ENCODE data around the gene CNTNAP2.
"Not testable (repeated sequence)": the region's sequence is repeated elsewhere in the genome, so short reads cannot be mapped to it uniquely, and the experiment has no call there.

The CNTNAP2 gene

DNA sequence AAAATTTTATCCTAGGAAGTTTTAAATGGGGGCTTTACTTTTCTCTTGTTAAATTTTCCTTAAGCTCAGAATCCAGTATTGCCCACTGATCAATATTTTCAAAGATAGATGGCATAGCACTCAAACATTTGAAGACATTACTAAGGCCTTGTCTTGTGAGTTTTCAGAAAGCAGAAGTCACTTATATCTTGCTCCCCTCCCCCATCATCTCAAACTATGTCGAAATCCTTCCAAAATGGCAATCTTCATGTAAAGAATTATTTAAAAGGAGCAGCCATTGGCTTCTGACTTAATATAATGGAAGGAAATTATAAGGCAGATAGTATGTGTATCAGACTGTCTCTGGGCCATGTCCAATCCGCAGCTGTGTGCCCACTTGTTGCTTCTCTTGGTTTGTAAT is 1920.4 kb downstream of the CNTNAP2 start:
- Mint-ChIP-seq H3K4me1 (ENCODE audit: low read depth in 2 of 2) (no peaks in the 10 kb centered on the region), H3K27me3 (no peaks in the 10 kb centered on the region), H3K36me3 (ENCODE audit: insufficient read depth) (no peaks in the 10 kb centered on the region), H3K4me3 (no peak overlapping the region), H3K9me3 (peaks cover 0 to 3% of the 10 kb centered on the region in 2 donors), H3K27ac (no peak overlapping the region)
- ATAC-seq (replicated peaks) (no peak), DNase-seq (no peak)

DNA sequence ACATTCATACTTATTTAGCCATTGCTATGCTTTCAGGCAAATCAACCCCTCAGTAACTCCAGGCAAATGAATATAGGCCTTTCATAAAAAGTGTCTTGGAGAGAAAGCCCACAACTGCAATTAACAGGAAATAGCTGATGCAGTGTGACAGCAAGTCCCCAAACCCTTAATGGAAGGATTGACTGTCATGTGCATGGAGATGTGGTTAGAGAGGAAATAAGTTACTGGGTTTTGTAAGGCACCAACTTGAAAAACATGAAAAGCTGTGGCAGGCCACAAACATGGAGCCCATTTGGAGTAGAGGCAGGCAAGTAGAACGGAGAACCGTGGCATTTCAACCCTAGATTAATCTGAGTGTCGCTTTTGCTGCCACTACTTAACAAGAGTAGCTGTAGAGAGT is 1924.6 kb downstream of the CNTNAP2 start:
- Mint-ChIP-seq H3K36me3 (ENCODE audit: insufficient read depth) (no peaks in the 10 kb centered on the region), H3K4me1 (ENCODE audit: low read depth in 2 of 2) (no peaks in the 10 kb centered on the region), H3K27ac (no peak overlapping the region), H3K9me3 (peaks cover 0 to 9% of the 10 kb centered on the region in 2 donors), H3K27me3 (no peaks in the 10 kb centered on the region), H3K4me3 (no peak overlapping the region)
- no peak for ATAC-seq (replicated peaks)
- DNase-seq: no peak

DNA sequence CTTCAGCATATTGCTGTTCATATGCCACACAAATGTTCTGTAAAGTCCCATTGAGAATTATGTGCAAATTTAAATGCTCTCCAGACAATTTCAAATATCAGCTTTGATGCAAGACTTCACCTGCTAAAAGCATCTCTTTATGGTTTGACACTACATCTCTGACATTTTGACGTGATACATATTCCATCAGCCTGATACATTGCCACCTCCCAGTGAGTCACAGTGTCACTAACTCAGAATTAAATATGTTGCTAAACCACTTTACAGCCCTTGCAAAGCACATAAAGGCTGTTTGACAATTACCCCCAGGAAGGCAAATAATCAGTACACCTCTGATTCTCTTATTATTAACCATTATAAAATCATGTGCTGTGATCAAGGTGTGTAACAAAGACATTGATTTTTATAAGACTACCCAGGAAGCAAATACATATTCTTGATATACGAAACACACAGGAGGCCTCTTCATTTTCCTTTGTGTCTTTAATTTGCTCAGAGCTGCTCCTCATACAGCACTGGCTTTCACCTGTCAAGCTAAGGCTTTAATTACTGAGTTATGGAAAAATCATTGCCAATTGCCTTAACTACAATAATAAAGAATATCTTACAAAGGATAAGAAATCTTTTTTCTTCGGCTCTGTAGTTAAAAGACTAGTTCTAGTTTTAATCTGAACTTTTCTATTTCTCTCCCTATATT is 1926.5 kb downstream of the CNTNAP2 start:
- H3K36me3 Mint-ChIP-seq (ENCODE audit: insufficient read depth): no peaks in the 10 kb centered on the region
- H3K27me3 Mint-ChIP-seq: no peaks in the 10 kb centered on the region
- H3K27ac Mint-ChIP-seq: no peak overlapping the region
- H3K4me3 Mint-ChIP-seq: no peak overlapping the region
- ATAC-seq (replicated peaks) (no peak), DNase-seq (no peak)
- H3K9me3 Mint-ChIP-seq: peaks cover 0 to 17% of the 10 kb centered on the region in 2 donors
- H3K4me1 Mint-ChIP-seq (ENCODE audit: low read depth in 2 of 2): no peaks in the 10 kb centered on the region

- DNase-seq: no peak
- H3K9me3 Mint-ChIP-seq: peaks cover 0 to 17% of the 10 kb centered on the region in 2 donors
- H3K27me3 Mint-ChIP-seq: no peaks in the 10 kb centered on the region
- no peak for ATAC-seq (replicated peaks)
- no peaks in the 10 kb centered on the region for H3K36me3 Mint-ChIP-seq (ENCODE audit: insufficient read depth)
- no peak overlapping the region for H3K27ac Mint-ChIP-seq
- no peaks in the 10 kb centered on the region for H3K4me1 Mint-ChIP-seq (ENCODE audit: low read depth in 2 of 2)
- no peak overlapping the region for H3K4me3 Mint-ChIP-seq
Measured at GRCh38 chr7:148044173-148044572, 1927.6 kb downstream of the CNTNAP2 start.

GRCh38 chr7:148045521-148045920 is 1928.9 kb downstream of the CNTNAP2 start:
- no peaks in the 10 kb centered on the region for H3K36me3 Mint-ChIP-seq (ENCODE audit: insufficient read depth)

GRCh38 chr7:148049068-148049467 is 1932.5 kb downstream of the CNTNAP2 start:
- no peaks in the 10 kb centered on the region for H3K36me3 Mint-ChIP-seq (ENCODE audit: insufficient read depth)
- H3K4me1 Mint-ChIP-seq (ENCODE audit: low read depth in 2 of 2): no peaks in the 10 kb centered on the region
- DNase-seq: no peak
- H3K27ac Mint-ChIP-seq: no peak overlapping the region
- H3K9me3 Mint-ChIP-seq: peaks cover 0 to 7% of the 10 kb centered on the region in 2 donors
- no peak for ATAC-seq (replicated peaks)
- H3K4me3 Mint-ChIP-seq: no peak overlapping the region
- no peaks in the 10 kb centered on the region for H3K27me3 Mint-ChIP-seq

More at GRCh38 chr7:148045521-148045920, 1928.9 kb downstream of the CNTNAP2 start:
- DNase-seq (no peak), ATAC-seq (replicated peaks) (no peak)
- H3K9me3 Mint-ChIP-seq: peaks cover 0 to 17% of the 10 kb centered on the region in 2 donors
- no peaks in the 10 kb centered on the region for H3K4me1 Mint-ChIP-seq (ENCODE audit: low read depth in 2 of 2)
- H3K4me3 Mint-ChIP-seq: no peak overlapping the region
- no peak overlapping the region for H3K27ac Mint-ChIP-seq
- no peaks in the 10 kb centered on the region for H3K27me3 Mint-ChIP-seq

DNA sequence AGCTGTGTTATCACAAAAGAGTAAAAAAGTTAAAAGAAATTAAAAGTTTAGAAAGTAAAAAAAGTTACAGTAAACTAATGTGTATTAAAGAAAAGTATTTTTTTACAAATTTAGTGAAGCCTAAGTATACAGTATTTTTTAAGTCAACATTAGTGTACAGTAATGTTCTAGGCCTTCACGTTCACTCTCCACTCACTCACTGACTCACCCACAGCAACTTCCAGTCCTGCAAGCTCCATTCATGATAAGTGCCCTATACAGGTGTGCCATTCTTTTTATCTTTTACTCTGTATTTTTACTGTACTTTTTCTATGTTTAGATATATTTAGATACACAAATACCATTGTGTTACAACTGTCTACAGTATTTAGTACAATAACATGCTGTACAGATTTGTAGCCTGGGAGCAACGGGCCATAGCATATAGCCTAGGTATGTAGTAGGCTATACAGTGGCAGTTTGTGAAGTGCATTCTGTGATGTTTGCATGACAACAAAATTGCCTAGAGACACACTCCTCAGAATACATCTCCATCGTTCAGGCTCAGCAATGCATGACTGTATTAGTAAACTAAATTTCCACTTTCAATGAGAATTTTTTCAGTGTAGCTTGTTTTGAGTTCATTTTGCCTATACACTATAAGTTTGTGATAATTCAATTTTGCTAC is 1934.0 kb downstream of the CNTNAP2 start:
- H3K4me3 Mint-ChIP-seq: no peak overlapping the region
- no peaks in the 10 kb centered on the region for H3K36me3 Mint-ChIP-seq (ENCODE audit: insufficient read depth)
- DNase-seq (no peak), ATAC-seq (replicated peaks) (no peak)
- no peaks in the 10 kb centered on the region for H3K4me1 Mint-ChIP-seq (ENCODE audit: low read depth in 2 of 2)
- H3K9me3 Mint-ChIP-seq: peaks cover 0 to 7% of the 10 kb centered on the region in 2 donors
- no peaks in the 10 kb centered on the region for H3K27me3 Mint-ChIP-seq
- H3K27ac Mint-ChIP-seq: no peak overlapping the region

GRCh38 chr7:148056406-148056805 is 1939.8 kb downstream of the CNTNAP2 start:
- Mint-ChIP-seq H3K36me3 (ENCODE audit: insufficient read depth) (no peaks in the 10 kb centered on the region), H3K27me3 (no peaks in the 10 kb centered on the region), H3K27ac (no peak overlapping the region), H3K4me3 (no peak overlapping the region), H3K9me3 (no peaks in the 10 kb centered on the region), H3K4me1 (ENCODE audit: low read depth in 2 of 2) (no peaks in the 10 kb centered on the region)
- no peak for DNase-seq
- no peak for ATAC-seq (replicated peaks)

DNA sequence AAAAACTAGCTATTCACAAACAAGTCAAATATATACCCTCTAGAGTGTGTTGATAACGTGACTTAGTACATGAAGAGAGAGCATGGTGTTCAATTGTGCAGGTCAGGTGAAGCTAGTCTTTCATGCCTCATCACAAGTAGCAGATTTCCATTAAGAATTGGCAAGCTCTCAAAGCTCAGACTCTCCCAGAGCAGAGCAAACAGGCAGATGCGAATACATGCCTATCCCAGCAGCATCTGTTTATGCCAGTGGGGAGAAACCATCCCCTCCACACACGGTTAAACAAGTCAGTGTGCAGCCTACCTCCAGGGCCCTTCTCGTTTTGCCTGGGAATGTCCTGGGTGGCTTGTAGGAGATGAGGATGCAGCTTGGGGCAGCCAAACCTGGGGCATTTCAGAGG is 1941.5 kb downstream of the CNTNAP2 start:
- Mint-ChIP-seq H3K4me1 (ENCODE audit: low read depth in 2 of 2) (no peaks in the 10 kb centered on the region), H3K36me3 (ENCODE audit: insufficient read depth) (no peaks in the 10 kb centered on the region), H3K27ac (no peak overlapping the region), H3K27me3 (no peaks in the 10 kb centered on the region), H3K9me3 (no peaks in the 10 kb centered on the region), H3K4me3 (no peak overlapping the region)
- ATAC-seq (replicated peaks) (no peak), DNase-seq (no peak)

DNA sequence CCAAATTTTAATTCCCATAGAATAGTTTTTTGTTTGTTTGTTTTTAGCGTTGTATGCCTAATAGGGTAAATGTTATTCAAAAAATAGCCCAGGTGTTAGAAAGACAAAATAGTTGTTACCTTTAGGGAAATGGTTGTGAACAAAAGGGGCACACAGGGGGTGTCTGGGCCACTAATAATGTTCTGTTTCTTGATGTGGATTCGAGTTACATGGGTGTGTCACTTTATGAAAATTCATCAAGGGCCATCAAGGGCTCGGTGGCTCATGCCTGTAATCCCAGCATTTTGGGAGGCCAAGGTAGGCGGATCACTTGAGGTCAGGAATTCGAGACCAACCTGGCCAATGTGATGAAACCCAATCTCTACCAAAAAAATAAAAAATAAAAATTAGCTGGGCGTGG is 1942.2 kb downstream of the CNTNAP2 start:
- Mint-ChIP-seq H3K36me3 (ENCODE audit: insufficient read depth) (no peaks in the 10 kb centered on the region), H3K4me1 (ENCODE audit: low read depth in 2 of 2) (no peaks in the 10 kb centered on the region), H3K27me3 (no peaks in the 10 kb centered on the region), H3K4me3 (no peak overlapping the region), H3K27ac (no peak overlapping the region), H3K9me3 (no peaks in the 10 kb centered on the region)
- DNase-seq (no peak), ATAC-seq (replicated peaks) (no peak)

DNA sequence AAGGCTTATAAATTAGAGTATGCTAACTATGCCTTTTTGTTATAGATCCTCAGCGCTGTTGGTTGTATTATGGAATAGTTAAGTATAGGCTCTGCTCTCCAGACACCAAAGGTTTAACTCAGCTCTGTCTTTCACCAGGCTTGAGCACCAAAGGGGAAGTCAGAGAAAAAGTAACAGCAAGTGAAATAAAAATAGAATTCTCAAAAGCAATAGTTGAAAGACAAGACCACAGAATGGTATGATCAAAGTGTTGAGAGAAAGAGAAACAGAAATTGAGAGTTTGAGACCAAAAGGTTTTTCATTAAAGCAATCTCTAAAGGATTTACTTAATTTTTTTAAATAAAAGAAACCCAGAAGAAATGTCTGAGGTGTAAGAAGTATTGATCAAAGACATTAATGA is 1944.1 kb downstream of the CNTNAP2 start:
- H3K36me3 Mint-ChIP-seq (ENCODE audit: insufficient read depth): no peaks in the 10 kb centered on the region
- no peaks in the 10 kb centered on the region for H3K27me3 Mint-ChIP-seq
- no peak for DNase-seq
- H3K27ac Mint-ChIP-seq: no peak overlapping the region
- no peak for ATAC-seq (replicated peaks)
- H3K4me1 Mint-ChIP-seq (ENCODE audit: low read depth in 2 of 2): no peaks in the 10 kb centered on the region
- no peak overlapping the region for H3K4me3 Mint-ChIP-seq
- no peaks in the 10 kb centered on the region for H3K9me3 Mint-ChIP-seq

- H3K9me3 Mint-ChIP-seq; ATAC-seq (replicated peaks); H3K27me3 Mint-ChIP-seq; H3K36me3 Mint-ChIP-seq (ENCODE audit: insufficient read depth); H3K4me3 Mint-ChIP-seq; H3K4me1 Mint-ChIP-seq (ENCODE audit: low read depth in 2 of 2); H3K27ac Mint-ChIP-seq; DNase-seq: not testable (repeated sequence)
Measured at GRCh38 chr7:148078111-148078510, 1961.5 kb downstream of the CNTNAP2 start.

DNA sequence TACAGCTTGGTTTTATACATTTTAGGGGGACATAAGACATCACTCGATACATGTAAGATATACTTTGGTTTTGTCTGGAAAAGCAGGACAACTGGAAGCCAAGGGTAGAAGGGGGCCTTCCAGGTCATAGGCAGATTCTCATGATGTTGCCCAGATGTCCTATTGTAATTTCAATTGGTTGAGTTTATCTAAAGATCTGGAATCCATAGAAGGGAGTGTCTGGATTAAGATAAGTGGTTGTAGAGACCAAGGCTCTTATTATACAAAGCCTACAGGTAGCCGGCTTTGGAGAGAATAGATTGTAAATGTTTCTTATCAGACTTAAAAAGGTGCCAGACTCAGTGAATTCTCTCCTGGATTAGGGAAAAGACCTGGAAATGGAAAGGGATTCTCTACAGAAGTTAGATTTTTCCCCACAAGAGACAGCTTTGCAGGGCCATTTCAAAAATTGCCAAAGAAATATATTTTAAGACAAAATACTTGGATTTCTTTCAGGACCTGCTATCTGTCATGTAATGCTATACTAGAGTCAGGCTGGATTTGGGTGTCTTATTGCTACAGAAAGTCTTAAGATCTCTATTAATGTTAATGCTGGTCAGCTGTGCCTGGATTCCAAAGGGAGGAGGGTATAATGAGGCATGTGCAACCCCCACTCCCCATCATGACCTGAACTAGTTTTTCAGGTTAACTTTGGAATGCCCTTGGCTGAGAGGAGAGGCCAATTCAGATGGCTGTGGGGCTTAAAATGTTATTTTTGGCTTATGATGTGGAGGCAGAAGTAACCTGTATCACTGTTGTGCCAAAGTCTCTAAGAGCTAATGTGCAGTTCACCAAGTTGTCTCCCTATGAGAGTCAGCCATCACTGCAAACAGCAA is 1962.8 kb downstream of the CNTNAP2 start:
- ATAC-seq (replicated peaks) (no peak), DNase-seq (no peak)
- Mint-ChIP-seq H3K9me3 (peaks cover 2 to 8% of the 10 kb centered on the region in 2 donors), H3K36me3 (ENCODE audit: insufficient read depth) (no peaks in the 10 kb centered on the region), H3K4me1 (ENCODE audit: low read depth in 2 of 2) (no peaks in the 10 kb centered on the region), H3K4me3 (no peak overlapping the region), H3K27me3 (no peaks in the 10 kb centered on the region), H3K27ac (no peak overlapping the region)

Measured in effector memory CD8-positive, alpha-beta T cell (primary cell).